HEK293 (cell line): ENCODE measurements around the gene MRPS18B.

ENCODE experiments used
- CTCF ChIA-PET: fragments of 350-600 bp; formaldehyde crosslinking; extraction: SDS; loops from one replicate; lab custom pipeline; 2021; ENCODE audit warnings: antibody characterized with exemption; lab: Yijun Ruan, JAX
- POLR2A ChIA-PET: fragments of 300-600 bp; formaldehyde crosslinking; extraction: SDS; loops from one replicate; lab custom pipeline; 2020; ENCODE audit warnings: antibody characterized with exemption, inconsistent platforms; lab: Yijun Ruan, JAX
- H3K27ac ChIP-seq: fragments of 200-500 bp; sonication (Bioruptor generic); 2 replicates; pipeline ENCODE4 v1.5.1; 2014; ENCODE audit warnings: low read depth, low read length, control low read depth, inconsistent platforms; ENCODE audit errors: extremely low read depth
- H3K36me3 ChIP-seq, 2 experiments: fragments of 200-500 bp in 1 of 2; sonication (Bioruptor generic) in 1 of 2; 1 replicate in 1 of 2; 2 replicates in 1 of 2; pipeline ENCODE4 v1.5.1; 2014 to 2017; ENCODE audit warnings: inconsistent platforms in 2 of 2, low read length in 2 of 2; ENCODE audit not compliant: control insufficient read depth in 2 of 2, insufficient read depth in 1 of 2
- H3K4me1 ChIP-seq: fragments of 200-500 bp; sonication (Bioruptor generic); 2 replicates; pipeline ENCODE4 v1.5.1; 2014; ENCODE audit warnings: mild to moderate bottlenecking, low read length, inconsistent platforms; ENCODE audit not compliant: control insufficient read depth, insufficient read depth
- H3K4me3 ChIP-seq: 2 replicates; pipeline ENCODE4 v1.5.1; 2011; ENCODE audit warnings: low read depth, mild to moderate bottlenecking, control low read depth, low read length, moderate library complexity
- H3K9me3 ChIP-seq: fragments of 200-500 bp; sonication (Bioruptor generic); 2 replicates; pipeline ENCODE4 v1.5.1; 2014; ENCODE audit warnings: low read depth, low read length, inconsistent platforms; ENCODE audit not compliant: control insufficient read depth, insufficient read depth
- GLIS2 ChIP-seq: fragments of 450-650 bp; formaldehyde crosslinking; IDR thresholded peaks from 2 replicates; pipeline ENCODE4 v1.5.1; 2016; ENCODE audit warnings: missing biosample characterization, missing genetic modification characterization
- HOXA7 ChIP-seq: sonication (generic); formaldehyde crosslinking; IDR thresholded peaks from 2 replicates; pipeline ENCODE4 v1.8.1; 2022; ENCODE audit warnings: missing genetic modification reagents, borderline replicate concordance
- KLF1 ChIP-seq: fragments of 450-650 bp; formaldehyde crosslinking; IDR thresholded peaks from 2 replicates; pipeline ENCODE4 v1.5.1; 2016; ENCODE audit warnings: missing biosample characterization, missing genetic modification characterization
- PRDM1 ChIP-seq: fragments of 450-650 bp; formaldehyde crosslinking; IDR thresholded peaks from 2 replicates; pipeline ENCODE4; 2016; ENCODE audit warnings: missing biosample characterization, missing genetic modification characterization
- RBAK ChIP-seq: fragments of 450-650 bp; formaldehyde crosslinking; IDR thresholded peaks from 2 replicates; pipeline ENCODE4 v1.5.1; 2016; ENCODE audit warnings: missing biosample characterization, missing genetic modification characterization
- ZBTB8A ChIP-seq: fragments of 450-650 bp; formaldehyde crosslinking; IDR thresholded peaks from 2 replicates; pipeline ENCODE4 v1.5.1; 2016; ENCODE audit warnings: missing biosample characterization, missing genetic modification characterization
- ZEB2 ChIP-seq: fragments of 450-650 bp; formaldehyde crosslinking; IDR thresholded peaks from 2 replicates; pipeline ENCODE4 v1.5.1; 2016; ENCODE audit warnings: missing biosample characterization, missing genetic modification characterization
- ZFP41 ChIP-seq: fragments of 450-650 bp; formaldehyde crosslinking; IDR thresholded peaks from 2 replicates; pipeline ENCODE4 v1.5.1; 2016; ENCODE audit warnings: missing biosample characterization, missing genetic modification characterization, borderline replicate concordance
- ZNF10 ChIP-seq: fragments of 450-650 bp; formaldehyde crosslinking; IDR thresholded peaks from 2 replicates; pipeline ENCODE4 v1.5.1; 2017; ENCODE audit warnings: missing biosample characterization, missing genetic modification characterization
- ZNF112 ChIP-seq: fragments of 450-650 bp; formaldehyde crosslinking; IDR thresholded peaks from 2 replicates; pipeline ENCODE4 v1.5.0; 2017; ENCODE audit warnings: missing biosample characterization, missing genetic modification characterization
- ZNF121 ChIP-seq: fragments of 450-650 bp; formaldehyde crosslinking; IDR thresholded peaks from 2 replicates; pipeline ENCODE4 v1.5.1; 2016; ENCODE audit warnings: missing biosample characterization, missing genetic modification characterization
- ZNF16 ChIP-seq: fragments of 450-650 bp; formaldehyde crosslinking; IDR thresholded peaks from 2 replicates; pipeline ENCODE4 v1.5.1; 2016; ENCODE audit warnings: low read depth, missing biosample characterization, missing genetic modification characterization
- ZNF391 ChIP-seq: fragments of 450-650 bp; formaldehyde crosslinking; IDR thresholded peaks from 2 replicates; pipeline ENCODE4 v1.5.1; 2016; ENCODE audit warnings: low read depth, missing biosample characterization, missing genetic modification characterization, borderline replicate concordance
- ZNF426 ChIP-seq: fragments of 450-650 bp; formaldehyde crosslinking; IDR thresholded peaks from 2 replicates; pipeline ENCODE4 v1.5.1; 2017; ENCODE audit warnings: missing biosample characterization, missing genetic modification characterization, mild to moderate bottlenecking, inconsistent platforms, moderate library complexity
- ZNF433 ChIP-seq: fragments of 450-650 bp; formaldehyde crosslinking; IDR thresholded peaks from 2 replicates; pipeline ENCODE4 v1.5.1; 2016; ENCODE audit warnings: missing biosample characterization, missing genetic modification characterization, low read depth
- ZNF510 ChIP-seq: fragments of 450-650 bp; formaldehyde crosslinking; IDR thresholded peaks from 2 replicates; pipeline ENCODE4 v1.5.1; 2018; ENCODE audit warnings: mild to moderate bottlenecking, missing genetic modification characterization, missing biosample characterization; ENCODE audit not compliant: insufficient replicate concordance
- ZNF561 ChIP-seq: fragments of 450-650 bp; IDR thresholded peaks from 2 replicates; pipeline ENCODE4 v1.5.1; 2018; ENCODE audit warnings: missing biosample characterization, missing genetic modification characterization, borderline replicate concordance
- ZNF623 ChIP-seq: fragments of 450-650 bp; formaldehyde crosslinking; IDR thresholded peaks from 2 replicates; pipeline ENCODE4 v1.5.1; 2016; ENCODE audit warnings: missing biosample characterization, missing genetic modification characterization
- ZNF707 ChIP-seq: fragments of 450-650 bp; formaldehyde crosslinking; IDR thresholded peaks from 2 replicates; pipeline ENCODE4 v1.5.1; 2016; ENCODE audit warnings: missing biosample characterization, missing genetic modification characterization
- ZNF830 ChIP-seq: fragments of 450-650 bp; IDR thresholded peaks from 2 replicates; pipeline ENCODE4 v1.5.0; 2018; ENCODE audit warnings: missing biosample characterization, missing genetic modification characterization, low read depth, mild to moderate bottlenecking, moderate library complexity
- ZSCAN23 ChIP-seq: fragments of 450-650 bp; formaldehyde crosslinking; IDR thresholded peaks from 2 replicates; pipeline ENCODE4 v1.5.1; 2016; ENCODE audit warnings: missing biosample characterization, missing genetic modification characterization
- TF ChIP-seq, protein P1 (sequence below): fragments of 450-650 bp; formaldehyde crosslinking; IDR thresholded peaks from 2 replicates; pipeline ENCODE4 v1.5.1; 2017; ENCODE audit warnings: missing biosample characterization, missing genetic modification characterization
- TF ChIP-seq, protein P2 (sequence below): fragments of 450-650 bp; formaldehyde crosslinking; IDR thresholded peaks from 2 replicates; pipeline ENCODE4 v1.5.1; 2016; ENCODE audit warnings: missing biosample characterization, missing genetic modification characterization
- TF ChIP-seq, protein P3 (sequence below): fragments of 450-650 bp; formaldehyde crosslinking; IDR thresholded peaks from 2 replicates; pipeline ENCODE4 v1.5.1; 2016; ENCODE audit warnings: missing biosample characterization, missing genetic modification characterization
- TF ChIP-seq, protein P4 (sequence below): fragments of 450-650 bp; formaldehyde crosslinking; IDR thresholded peaks from 2 replicates; pipeline ENCODE4 v1.5.1; 2016; ENCODE audit warnings: missing biosample characterization, missing genetic modification characterization

The MRPS18B gene

DNA sequence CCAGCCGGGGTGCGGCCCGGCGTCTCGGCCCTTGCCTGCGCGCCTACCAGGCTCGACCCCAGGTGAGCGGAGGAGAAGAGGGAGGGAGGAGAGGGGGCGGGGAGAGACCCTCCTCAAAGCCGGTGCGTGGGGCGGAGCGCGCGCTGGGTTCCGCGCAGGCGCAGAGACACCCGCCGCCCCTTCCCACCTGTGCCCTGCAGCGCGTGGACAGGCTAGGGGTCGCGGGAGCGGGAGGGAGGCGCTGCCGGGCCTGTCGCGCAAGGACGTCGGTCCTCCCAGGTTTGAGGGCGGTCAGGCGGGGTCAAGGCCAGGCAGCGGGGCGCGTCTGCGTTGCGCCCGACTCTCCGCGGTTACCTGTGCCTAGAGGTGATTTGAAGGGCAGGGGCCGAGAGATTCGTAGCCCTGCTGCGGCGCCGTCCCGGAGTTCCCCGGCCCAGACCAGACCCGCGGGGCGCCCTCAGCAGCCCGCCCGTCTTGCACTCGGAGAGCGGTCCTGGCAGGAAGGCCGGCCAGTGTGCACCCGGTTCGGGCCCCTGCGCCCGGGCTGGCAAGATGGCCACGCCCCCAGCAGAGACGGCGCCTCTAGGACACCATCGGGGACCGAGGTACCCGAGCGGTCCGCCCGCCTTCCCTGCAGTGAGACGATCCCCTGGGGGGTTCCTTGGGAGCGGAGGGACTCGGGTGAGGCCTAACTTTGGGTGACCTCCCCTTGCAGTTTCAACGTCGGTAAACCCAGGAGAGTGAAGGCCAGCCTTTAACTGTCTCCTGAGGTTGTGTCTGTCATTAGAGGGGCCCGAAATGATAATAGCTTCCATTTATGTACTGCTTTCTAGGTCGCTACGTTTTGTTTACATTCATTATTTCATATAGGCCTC, 29.8 kb downstream of the MRPS18B start:
- CTCF ChIA-PET, result interaction anchor here (0.5 to 1.9 kb wide), 8 partner anchors 18 to 164 kb away, joined by 3 to 10 read pairs (median 4); no protein-coding TSS in a partner anchor
- Histone ChIP-seq H3K27ac (peak overlapping the region; percentile 96), H3K36me3 (peaks cover 38 to 60% of the 10 kb centered on the region in 2 experiments), H3K9me3 (no peaks in the 10 kb centered on the region), H3K4me3 (peak overlapping the region; percentile 88), H3K4me1 (peaks cover 8% of the 10 kb centered on the region)
- POLR2A ChIA-PET, result interaction anchor here (0.7 to 1.7 kb wide), 9 partner anchors 9 to 154 kb away, joined by 3 to 20 read pairs (median 5); partner anchors contain the start of gene MDC1
- TF ChIP-seq ZNF426 (tag by site-specific recombination), result no peak
- TF ChIP-seq ZNF623, result no peak
- TF ChIP-seq ZNF707 (tag by site-specific recombination), result no peak
- peak; percentile 49; the same call in 1 of the 2 replicates for TF ChIP-seq ZNF561 (tag by site-specific recombination)
- TF ChIP-seq ZNF830, result no peak
- TF ChIP-seq ZNF433 (tag by site-specific recombination), result no peak
- no peak; the same call in 1 of the 2 replicates for TF ChIP-seq ZNF391 (tag by site-specific recombination)
- no peak for TF ChIP-seq ZNF121 (tag by site-specific recombination)
- TF ChIP-seq HOXA7 (CRISPR knock-in tag), result no peak
- TF ChIP-seq ZNF16 (tag by site-specific recombination), result no peak
- peak; percentile 98 for TF ChIP-seq GLIS2 (tag by site-specific recombination)
- TF ChIP-seq, protein P1, sequence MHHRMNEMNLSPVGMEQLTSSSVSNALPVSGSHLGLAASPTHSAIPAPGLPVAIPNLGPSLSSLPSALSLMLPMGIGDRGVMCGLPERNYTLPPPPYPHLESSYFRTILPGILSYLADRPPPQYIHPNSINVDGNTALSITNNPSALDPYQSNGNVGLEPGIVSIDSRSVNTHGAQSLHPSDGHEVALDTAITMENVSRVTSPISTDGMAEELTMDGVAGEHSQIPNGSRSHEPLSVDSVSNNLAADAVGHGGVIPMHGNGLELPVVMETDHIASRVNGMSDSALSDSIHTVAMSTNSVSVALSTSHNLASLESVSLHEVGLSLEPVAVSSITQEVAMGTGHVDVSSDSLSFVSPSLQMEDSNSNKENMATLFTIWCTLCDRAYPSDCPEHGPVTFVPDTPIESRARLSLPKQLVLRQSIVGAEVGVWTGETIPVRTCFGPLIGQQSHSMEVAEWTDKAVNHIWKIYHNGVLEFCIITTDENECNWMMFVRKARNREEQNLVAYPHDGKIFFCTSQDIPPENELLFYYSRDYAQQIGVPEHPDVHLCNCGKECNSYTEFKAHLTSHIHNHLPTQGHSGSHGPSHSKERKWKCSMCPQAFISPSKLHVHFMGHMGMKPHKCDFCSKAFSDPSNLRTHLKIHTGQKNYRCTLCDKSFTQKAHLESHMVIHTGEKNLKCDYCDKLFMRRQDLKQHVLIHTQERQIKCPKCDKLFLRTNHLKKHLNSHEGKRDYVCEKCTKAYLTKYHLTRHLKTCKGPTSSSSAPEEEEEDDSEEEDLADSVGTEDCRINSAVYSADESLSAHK (tag by site-specific recombination), result no peak
- TF ChIP-seq, protein P2, sequence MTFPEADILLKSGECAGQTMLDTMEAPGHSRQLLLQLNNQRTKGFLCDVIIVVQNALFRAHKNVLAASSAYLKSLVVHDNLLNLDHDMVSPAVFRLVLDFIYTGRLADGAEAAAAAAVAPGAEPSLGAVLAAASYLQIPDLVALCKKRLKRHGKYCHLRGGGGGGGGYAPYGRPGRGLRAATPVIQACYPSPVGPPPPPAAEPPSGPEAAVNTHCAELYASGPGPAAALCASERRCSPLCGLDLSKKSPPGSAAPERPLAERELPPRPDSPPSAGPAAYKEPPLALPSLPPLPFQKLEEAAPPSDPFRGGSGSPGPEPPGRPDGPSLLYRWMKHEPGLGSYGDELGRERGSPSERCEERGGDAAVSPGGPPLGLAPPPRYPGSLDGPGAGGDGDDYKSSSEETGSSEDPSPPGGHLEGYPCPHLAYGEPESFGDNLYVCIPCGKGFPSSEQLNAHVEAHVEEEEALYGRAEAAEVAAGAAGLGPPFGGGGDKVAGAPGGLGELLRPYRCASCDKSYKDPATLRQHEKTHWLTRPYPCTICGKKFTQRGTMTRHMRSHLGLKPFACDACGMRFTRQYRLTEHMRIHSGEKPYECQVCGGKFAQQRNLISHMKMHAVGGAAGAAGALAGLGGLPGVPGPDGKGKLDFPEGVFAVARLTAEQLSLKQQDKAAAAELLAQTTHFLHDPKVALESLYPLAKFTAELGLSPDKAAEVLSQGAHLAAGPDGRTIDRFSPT (tag by site-specific recombination), result peak; percentile 83
- TF ChIP-seq ZEB2, result peak; percentile 92
- TF ChIP-seq ZSCAN23 (tag by site-specific recombination), result no peak
- no peak for TF ChIP-seq ZNF510 (tag by site-specific recombination)
- TF ChIP-seq KLF1 (tag by site-specific recombination), result peak; percentile 48
- no peak for TF ChIP-seq ZNF10 (tag by site-specific recombination)
- TF ChIP-seq ZNF112 (tag by site-specific recombination), result no peak
- TF ChIP-seq RBAK (tag by site-specific recombination), result no peak
- TF ChIP-seq, protein P3, sequence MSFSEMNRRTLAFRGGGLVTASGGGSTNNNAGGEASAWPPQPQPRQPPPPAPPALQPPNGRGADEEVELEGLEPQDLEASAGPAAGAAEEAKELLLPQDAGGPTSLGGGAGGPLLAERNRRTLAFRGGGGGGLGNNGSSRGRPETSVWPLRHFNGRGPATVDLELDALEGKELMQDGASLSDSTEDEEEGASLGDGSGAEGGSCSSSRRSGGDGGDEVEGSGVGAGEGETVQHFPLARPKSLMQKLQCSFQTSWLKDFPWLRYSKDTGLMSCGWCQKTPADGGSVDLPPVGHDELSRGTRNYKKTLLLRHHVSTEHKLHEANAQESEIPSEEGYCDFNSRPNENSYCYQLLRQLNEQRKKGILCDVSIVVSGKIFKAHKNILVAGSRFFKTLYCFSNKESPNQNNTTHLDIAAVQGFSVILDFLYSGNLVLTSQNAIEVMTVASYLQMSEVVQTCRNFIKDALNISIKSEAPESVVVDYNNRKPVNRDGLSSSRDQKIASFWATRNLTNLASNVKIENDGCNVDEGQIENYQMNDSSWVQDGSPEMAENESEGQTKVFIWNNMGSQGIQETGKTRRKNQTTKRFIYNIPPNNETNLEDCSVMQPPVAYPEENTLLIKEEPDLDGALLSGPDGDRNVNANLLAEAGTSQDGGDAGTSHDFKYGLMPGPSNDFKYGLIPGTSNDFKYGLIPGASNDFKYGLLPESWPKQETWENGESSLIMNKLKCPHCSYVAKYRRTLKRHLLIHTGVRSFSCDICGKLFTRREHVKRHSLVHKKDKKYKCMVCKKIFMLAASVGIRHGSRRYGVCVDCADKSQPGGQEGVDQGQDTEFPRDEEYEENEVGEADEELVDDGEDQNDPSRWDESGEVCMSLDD, result peak; percentile 50; the same call in 1 of the 2 replicates
- no peak for TF ChIP-seq ZFP41 (tag by site-specific recombination)
- TF ChIP-seq, protein P4, sequence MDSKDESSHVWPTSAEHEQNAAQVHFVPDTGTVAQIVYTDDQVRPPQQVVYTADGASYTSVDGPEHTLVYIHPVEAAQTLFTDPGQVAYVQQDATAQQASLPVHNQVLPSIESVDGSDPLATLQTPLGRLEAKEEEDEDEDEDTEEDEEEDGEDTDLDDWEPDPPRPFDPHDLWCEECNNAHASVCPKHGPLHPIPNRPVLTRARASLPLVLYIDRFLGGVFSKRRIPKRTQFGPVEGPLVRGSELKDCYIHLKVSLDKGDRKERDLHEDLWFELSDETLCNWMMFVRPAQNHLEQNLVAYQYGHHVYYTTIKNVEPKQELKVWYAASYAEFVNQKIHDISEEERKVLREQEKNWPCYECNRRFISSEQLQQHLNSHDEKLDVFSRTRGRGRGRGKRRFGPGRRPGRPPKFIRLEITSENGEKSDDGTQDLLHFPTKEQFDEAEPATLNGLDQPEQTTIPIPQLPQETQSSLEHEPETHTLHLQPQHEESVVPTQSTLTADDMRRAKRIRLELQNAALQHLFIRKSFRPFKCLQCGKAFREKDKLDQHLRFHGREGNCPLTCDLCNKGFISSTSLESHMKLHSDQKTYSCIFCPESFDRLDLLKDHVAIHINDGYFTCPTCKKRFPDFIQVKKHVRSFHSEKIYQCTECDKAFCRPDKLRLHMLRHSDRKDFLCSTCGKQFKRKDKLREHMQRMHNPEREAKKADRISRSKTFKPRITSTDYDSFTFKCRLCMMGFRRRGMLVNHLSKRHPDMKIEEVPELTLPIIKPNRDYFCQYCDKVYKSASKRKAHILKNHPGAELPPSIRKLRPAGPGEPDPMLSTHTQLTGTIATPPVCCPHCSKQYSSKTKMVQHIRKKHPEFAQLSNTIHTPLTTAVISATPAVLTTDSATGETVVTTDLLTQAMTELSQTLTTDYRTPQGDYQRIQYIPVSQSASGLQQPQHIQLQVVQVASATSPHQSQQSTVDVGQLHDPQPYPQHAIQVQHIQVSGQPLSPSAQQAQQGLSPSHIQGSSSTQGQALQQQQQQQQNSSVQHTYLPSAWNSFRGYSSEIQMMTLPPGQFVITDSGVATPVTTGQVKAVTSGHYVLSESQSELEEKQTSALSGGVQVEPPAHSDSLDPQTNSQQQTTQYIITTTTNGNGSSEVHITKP (tag by site-specific recombination), result peak; percentile 66
- peak; percentile 93 for TF ChIP-seq ZBTB8A (tag by site-specific recombination)
- no peak for TF ChIP-seq PRDM1 (tag by site-specific recombination)
